Measurements from ENCODE around the gene C1QTNF6. TPM values are rescaled to one million over a fixed set of nuclear protein-coding genes. Genes with fewer than 3 reads are reported as not detected.

Gene C1QTNF6
- total and polyA plus RNA-seq, 4 donors: 3.1 to 4.5 (median 4.0) TPM

- TF ChIP-seq MAX (IDR thresholded peaks at IDR 0.05): no peak
- TF ChIP-seq YY1 (IDR thresholded peaks at IDR 0.05): no peak
Measured at GRCh38 chr22:37144180-37144554, 43.9 kb downstream of the C1QTNF6 start (continued).

GRCh38 chr22:37141971-37142370, 46.1 kb downstream of the C1QTNF6 start:
- no peak overlapping the region for H3K27ac ChIP-seq (ENCODE audit: low read depth in 1 of 2, low read length in 2 of 2)
- no peaks in the 10 kb centered on the region for H3K9me3 ChIP-seq (ENCODE audit: control insufficient read depth in 4 of 4, low read length in 3 of 4)
- WGBS: 83% methylated on average over 6 of the region's 6 CpGs
- peak; percentile 49 for DNase-seq (ENCODE audit: low spot score)
- no peak overlapping the region for H3K4me3 ChIP-seq (ENCODE audit: low read depth in 1 of 3, low read length in 3 of 3)
- TF ChIP-seq EGR1 (IDR thresholded peaks at IDR 0.05; ENCODE audit: low read depth in 2 of 2) (no peak), SP1 (IDR thresholded peaks at IDR 0.05) (no peak), CTCF (IDR thresholded peaks at IDR 0.05; ENCODE audit: low read depth, low read length, missing input control) (no peak), MAX (IDR thresholded peaks at IDR 0.05) (no peak), JUND (IDR thresholded peaks at IDR 0.05) (no peak), HNF4G (IDR thresholded peaks at IDR 0.05) (no peak), FOXA2 (IDR thresholded peaks at IDR 0.05) (no peak), HNF4A (conservative IDR thresholded peaks at IDR 0.05) (no peak), FOXA1 (IDR thresholded peaks at IDR 0.05) (no peak), RAD21 (IDR thresholded peaks at IDR 0.05) (no peak), GABPA (IDR thresholded peaks at IDR 0.05 in 1 of 2, conservative IDR thresholded peaks at IDR 0.05 in 1 of 2) (no peak), RXRA (IDR thresholded peaks at IDR 0.05) (no peak), ZBTB33 (IDR thresholded peaks at IDR 0.05) (no peak), TAF1 (conservative IDR thresholded peaks at IDR 0.05) (no peak)
- no peaks in the 10 kb centered on the region for H3K27me3 ChIP-seq (ENCODE audit: control insufficient read depth in 4 of 4, insufficient read depth in 4 of 4, low read length in 3 of 4)
- H3K4me1 ChIP-seq (ENCODE audit: control insufficient read depth in 4 of 4, insufficient read depth in 4 of 4, low read length in 3 of 4): peaks cover 4 to 14% (median 6%) of the 10 kb centered on the region in 4 donors
- no peaks in the 10 kb centered on the region for H3K36me3 ChIP-seq (ENCODE audit: control insufficient read depth in 4 of 4, insufficient read depth in 3 of 4, low read depth in 1 of 4, low read length in 3 of 4)
- H3K9ac ChIP-seq (ENCODE audit: low read depth in 1 of 2, low read length in 2 of 2): no peak overlapping the region

GRCh38 chr22:37141476-37141875, 46.6 kb downstream of the C1QTNF6 start:
- 93% methylated on average over 10 of the region's 10 CpGs for WGBS
- Histone ChIP-seq H3K36me3 (ENCODE audit: control insufficient read depth in 4 of 4, insufficient read depth in 3 of 4, low read depth in 1 of 4, low read length in 3 of 4) (no peaks in the 10 kb centered on the region), H3K4me3 (ENCODE audit: low read depth in 1 of 3, low read length in 3 of 3) (no peak overlapping the region), H3K27me3 (ENCODE audit: control insufficient read depth in 4 of 4, insufficient read depth in 4 of 4, low read length in 3 of 4) (no peaks in the 10 kb centered on the region), H3K4me1 (ENCODE audit: control insufficient read depth in 4 of 4, insufficient read depth in 4 of 4, low read length in 3 of 4) (peaks cover 4 to 13% (median 6%) of the 10 kb centered on the region in 4 donors), H3K27ac (ENCODE audit: low read depth in 1 of 2, low read length in 2 of 2) (no peak overlapping the region), H3K9ac (ENCODE audit: low read depth in 1 of 2, low read length in 2 of 2) (no peak overlapping the region), H3K9me3 (ENCODE audit: control insufficient read depth in 4 of 4, low read length in 3 of 4) (no peaks in the 10 kb centered on the region)
- no peak for TF ChIP-seq YY1 (IDR thresholded peaks at IDR 0.05)
- no peak for TF ChIP-seq HNF4A (conservative IDR thresholded peaks at IDR 0.05)
- TF ChIP-seq FOXA1 (IDR thresholded peaks at IDR 0.05): no peak
- no peak for TF ChIP-seq RAD21 (IDR thresholded peaks at IDR 0.05)
- TF ChIP-seq, protein P1, sequence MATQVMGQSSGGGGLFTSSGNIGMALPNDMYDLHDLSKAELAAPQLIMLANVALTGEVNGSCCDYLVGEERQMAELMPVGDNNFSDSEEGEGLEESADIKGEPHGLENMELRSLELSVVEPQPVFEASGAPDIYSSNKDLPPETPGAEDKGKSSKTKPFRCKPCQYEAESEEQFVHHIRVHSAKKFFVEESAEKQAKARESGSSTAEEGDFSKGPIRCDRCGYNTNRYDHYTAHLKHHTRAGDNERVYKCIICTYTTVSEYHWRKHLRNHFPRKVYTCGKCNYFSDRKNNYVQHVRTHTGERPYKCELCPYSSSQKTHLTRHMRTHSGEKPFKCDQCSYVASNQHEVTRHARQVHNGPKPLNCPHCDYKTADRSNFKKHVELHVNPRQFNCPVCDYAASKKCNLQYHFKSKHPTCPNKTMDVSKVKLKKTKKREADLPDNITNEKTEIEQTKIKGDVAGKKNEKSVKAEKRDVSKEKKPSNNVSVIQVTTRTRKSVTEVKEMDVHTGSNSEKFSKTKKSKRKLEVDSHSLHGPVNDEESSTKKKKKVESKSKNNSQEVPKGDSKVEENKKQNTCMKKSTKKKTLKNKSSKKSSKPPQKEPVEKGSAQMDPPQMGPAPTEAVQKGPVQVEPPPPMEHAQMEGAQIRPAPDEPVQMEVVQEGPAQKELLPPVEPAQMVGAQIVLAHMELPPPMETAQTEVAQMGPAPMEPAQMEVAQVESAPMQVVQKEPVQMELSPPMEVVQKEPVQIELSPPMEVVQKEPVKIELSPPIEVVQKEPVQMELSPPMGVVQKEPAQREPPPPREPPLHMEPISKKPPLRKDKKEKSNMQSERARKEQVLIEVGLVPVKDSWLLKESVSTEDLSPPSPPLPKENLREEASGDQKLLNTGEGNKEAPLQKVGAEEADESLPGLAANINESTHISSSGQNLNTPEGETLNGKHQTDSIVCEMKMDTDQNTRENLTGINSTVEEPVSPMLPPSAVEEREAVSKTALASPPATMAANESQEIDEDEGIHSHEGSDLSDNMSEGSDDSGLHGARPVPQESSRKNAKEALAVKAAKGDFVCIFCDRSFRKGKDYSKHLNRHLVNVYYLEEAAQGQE (IDR thresholded peaks at IDR 0.05): no peak
- no peak for TF ChIP-seq HNF4G (IDR thresholded peaks at IDR 0.05)
- TF ChIP-seq EGR1 (IDR thresholded peaks at IDR 0.05; ENCODE audit: low read depth in 2 of 2): no peak
- DNase-seq (ENCODE audit: low spot score): no peak
